ENCODE results near the gene BCL2L13.

DNA sequence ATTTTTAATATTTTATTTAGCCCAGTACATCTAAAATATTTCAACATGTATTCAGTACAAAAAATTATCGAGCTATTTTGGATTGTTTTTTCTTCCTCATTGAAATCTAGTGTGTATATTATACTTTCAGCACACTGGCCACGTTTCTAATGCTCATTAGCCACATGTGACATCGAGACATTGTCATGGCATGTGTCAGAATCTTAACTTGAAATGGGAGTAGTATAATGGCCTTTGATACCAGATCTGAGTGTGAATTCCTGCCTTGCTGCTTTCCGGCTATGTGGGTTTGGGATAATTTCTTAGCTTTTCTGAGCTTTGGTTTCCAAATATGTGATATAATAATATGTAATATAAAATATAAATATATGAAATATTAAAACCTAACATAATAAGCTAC is 54.3 kb downstream of the BCL2L13 start:
- TF ChIP-seq CTCF (IDR thresholded peaks at IDR 0.05) (no peak), POLR2A (IDR thresholded peaks at IDR 0.05) (no peak)

All from thyroid gland (tissue), 4 donors.